ENCODE data around the gene CABCOCO1.

Gene CABCOCO1

GRCh38 chr10:61632057-61632670 lies 30.6 kb upstream of the CABCOCO1 start:
- Mint-ChIP-seq H3K36me3 (no peaks in the 10 kb centered on the region), H3K4me3 (no peak overlapping the region), H3K4me1 (no peaks in the 10 kb centered on the region), H3K27me3 (no peaks in the 10 kb centered on the region), H3K27ac (no peak overlapping the region), H3K9me3 (no peaks in the 10 kb centered on the region)
- ATAC-seq (replicated peaks) (no peak), DNase-seq (no peak)

- DNase-seq (no peak), ATAC-seq (replicated peaks) (no peak)
- Mint-ChIP-seq H3K27me3 (no peaks in the 10 kb centered on the region), H3K4me3 (no peak overlapping the region), H3K36me3 (no peaks in the 10 kb centered on the region), H3K9me3 (no peaks in the 10 kb centered on the region), H3K27ac (no peak overlapping the region), H3K4me1 (no peaks in the 10 kb centered on the region)
These were observed 29.1 kb upstream of the CABCOCO1 start for GRCh38 chr10:61633665-61634064.

GRCh38 chr10:61634746-61635145 lies 28.0 kb upstream of the CABCOCO1 start:
- Mint-ChIP-seq H3K27ac (no peak overlapping the region), H3K4me1 (no peaks in the 10 kb centered on the region), H3K9me3 (no peaks in the 10 kb centered on the region), H3K27me3 (peaks cover 0 to 2% of the 10 kb centered on the region in 2 donors), H3K36me3 (no peaks in the 10 kb centered on the region), H3K4me3 (no peak overlapping the region)
- DNase-seq: no peak
- no peak for ATAC-seq (replicated peaks)

- no peak overlapping the region for H3K4me3 Mint-ChIP-seq
- H3K27me3 Mint-ChIP-seq: peaks cover 0 to 6% of the 10 kb centered on the region in 2 donors
- DNase-seq (no peak), ATAC-seq (replicated peaks) (no peak)
- H3K9me3 Mint-ChIP-seq: no peaks in the 10 kb centered on the region
- H3K4me1 Mint-ChIP-seq: no peaks in the 10 kb centered on the region
- H3K27ac Mint-ChIP-seq: no peak overlapping the region
- no peaks in the 10 kb centered on the region for H3K36me3 Mint-ChIP-seq
These were observed 27.3 kb upstream of the CABCOCO1 start for GRCh38 chr10:61635471-61635870.

GRCh38 chr10:61635932-61636331 lies 26.8 kb upstream of the CABCOCO1 start:
- ATAC-seq (replicated peaks): no peak
- DNase-seq: no peak
- H3K9me3 Mint-ChIP-seq: no peaks in the 10 kb centered on the region
- H3K27me3 Mint-ChIP-seq: peaks cover 0 to 6% of the 10 kb centered on the region in 2 donors
- no peak overlapping the region for H3K4me3 Mint-ChIP-seq
- H3K4me1 Mint-ChIP-seq: no peaks in the 10 kb centered on the region
- H3K36me3 Mint-ChIP-seq: no peaks in the 10 kb centered on the region
- no peak overlapping the region for H3K27ac Mint-ChIP-seq

DNA sequence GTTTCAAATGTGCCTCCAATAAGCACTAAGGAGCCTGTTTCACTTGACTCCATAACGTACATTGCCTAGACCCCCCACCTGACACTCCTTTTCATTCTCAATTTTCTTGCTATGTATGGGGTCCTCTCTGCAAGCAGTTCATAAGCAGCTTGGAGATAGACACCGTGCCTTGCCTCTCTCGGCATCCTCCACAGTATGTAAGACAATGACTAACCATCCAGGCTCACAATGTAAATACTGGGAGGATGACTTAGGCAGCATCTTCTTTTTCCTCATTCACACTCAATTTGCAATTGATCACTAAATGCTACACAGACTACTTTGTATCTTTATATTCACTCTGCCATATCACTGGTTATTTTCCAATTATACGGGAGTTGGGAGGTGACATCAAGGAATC lies 22.8 kb upstream of the CABCOCO1 start:
- DNase-seq (no peak), ATAC-seq (replicated peaks) (no peak)
- Mint-ChIP-seq H3K27ac (no peak overlapping the region), H3K36me3 (no peaks in the 10 kb centered on the region), H3K4me1 (no peaks in the 10 kb centered on the region), H3K9me3 (no peaks in the 10 kb centered on the region), H3K4me3 (no peak overlapping the region), H3K27me3 (peaks cover 0 to 6% of the 10 kb centered on the region in 2 donors)

- no peaks in the 10 kb centered on the region for H3K9me3 Mint-ChIP-seq
- H3K27ac Mint-ChIP-seq: no peak overlapping the region
- no peak for DNase-seq
- H3K4me1 Mint-ChIP-seq: no peaks in the 10 kb centered on the region
- H3K4me3 Mint-ChIP-seq: no peak overlapping the region
- ATAC-seq (replicated peaks): no peak
- H3K36me3 Mint-ChIP-seq: no peaks in the 10 kb centered on the region
- peaks cover 0 to 6% of the 10 kb centered on the region in 2 donors for H3K27me3 Mint-ChIP-seq
These were observed 21.9 kb upstream of the CABCOCO1 start for GRCh38 chr10:61640856-61641255.

GRCh38 chr10:61642150-61642571 lies 20.6 kb upstream of the CABCOCO1 start:
- DNase-seq: no peak
- no peak for ATAC-seq (replicated peaks)
- no peaks in the 10 kb centered on the region for H3K9me3 Mint-ChIP-seq
- no peak overlapping the region for H3K27ac Mint-ChIP-seq
- no peaks in the 10 kb centered on the region for H3K36me3 Mint-ChIP-seq
- no peaks in the 10 kb centered on the region for H3K4me1 Mint-ChIP-seq
- H3K4me3 Mint-ChIP-seq: no peak overlapping the region
- H3K27me3 Mint-ChIP-seq: peaks cover 0 to 6% of the 10 kb centered on the region in 2 donors

- H3K27ac Mint-ChIP-seq: no peak overlapping the region
- no peak overlapping the region for H3K4me3 Mint-ChIP-seq
- H3K27me3 Mint-ChIP-seq: peaks cover 0 to 6% of the 10 kb centered on the region in 2 donors
- H3K4me1 Mint-ChIP-seq: no peaks in the 10 kb centered on the region
- no peaks in the 10 kb centered on the region for H3K36me3 Mint-ChIP-seq
- DNase-seq (no peak), ATAC-seq (replicated peaks) (no peak)
- no peaks in the 10 kb centered on the region for H3K9me3 Mint-ChIP-seq
These were observed 20.1 kb upstream of the CABCOCO1 start for GRCh38 chr10:61642676-61643075.

DNA sequence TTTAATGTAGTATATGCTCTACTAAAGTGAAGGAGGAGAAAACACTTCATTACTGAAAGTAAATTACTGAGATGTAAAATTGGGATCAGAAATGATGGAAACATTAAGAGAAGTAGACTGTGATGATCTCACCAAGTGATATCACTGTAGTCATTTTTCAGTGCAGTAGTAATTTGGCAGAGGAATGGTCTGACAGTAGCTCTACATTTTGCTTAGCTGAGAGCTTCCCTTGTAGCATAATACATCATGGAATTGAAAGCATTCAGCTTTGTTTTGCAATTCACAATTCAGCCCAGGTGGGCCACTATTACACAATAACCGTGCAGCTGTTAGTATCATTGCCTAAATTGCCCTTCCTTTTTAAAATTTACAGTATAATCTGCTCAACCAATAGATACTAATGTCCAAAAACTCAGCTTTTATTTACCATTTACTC lies 19.4 kb upstream of the CABCOCO1 start:
- no peaks in the 10 kb centered on the region for H3K36me3 Mint-ChIP-seq
- no peak overlapping the region for H3K27ac Mint-ChIP-seq
- H3K27me3 Mint-ChIP-seq: peaks cover 0 to 11% of the 10 kb centered on the region in 2 donors
- no peaks in the 10 kb centered on the region for H3K4me1 Mint-ChIP-seq
- H3K9me3 Mint-ChIP-seq: no peaks in the 10 kb centered on the region
- DNase-seq (no peak), ATAC-seq (replicated peaks) (no peak)
- H3K4me3 Mint-ChIP-seq: no peak overlapping the region

- H3K27me3 Mint-ChIP-seq: peaks cover 12 to 13% of the 10 kb centered on the region in 2 donors
- no peak overlapping the region for H3K4me3 Mint-ChIP-seq
- no peak for ATAC-seq (replicated peaks)
- H3K9me3 Mint-ChIP-seq: peaks cover 0 to 4% of the 10 kb centered on the region in 2 donors
- H3K4me1 Mint-ChIP-seq: no peaks in the 10 kb centered on the region
- no peak for DNase-seq
- H3K36me3 Mint-ChIP-seq: peaks cover 0 to 3% of the 10 kb centered on the region in 2 donors
- H3K27ac Mint-ChIP-seq: no peak overlapping the region
These were observed 9.0 kb upstream of the CABCOCO1 start for GRCh38 chr10:61653699-61654098.

DNA sequence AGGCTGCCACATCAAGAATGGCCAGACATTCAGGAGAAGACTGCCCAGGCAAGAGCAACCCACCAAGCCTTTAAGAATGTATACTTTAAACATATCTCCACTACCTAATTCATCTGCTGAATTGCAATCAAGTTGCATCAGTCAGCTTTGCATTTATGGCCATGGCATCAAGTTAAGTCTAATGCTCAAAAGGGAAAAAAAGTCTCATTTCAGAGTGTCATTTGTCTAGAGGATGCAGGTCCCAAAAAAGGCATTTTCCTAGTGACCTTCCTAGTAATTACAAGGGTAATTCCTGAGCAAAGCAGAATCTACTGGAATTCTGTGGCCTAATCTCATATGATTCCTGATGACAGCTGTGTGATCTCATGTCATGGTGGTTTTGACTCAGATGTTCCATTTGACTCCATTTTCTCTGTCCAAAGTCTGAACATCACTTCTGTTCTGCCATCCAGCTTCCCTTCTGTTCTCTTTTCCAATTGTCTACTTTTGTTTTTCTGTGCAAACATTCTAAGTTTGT lies 7.3 kb upstream of the CABCOCO1 start:
- Mint-ChIP-seq H3K36me3 (peaks cover 0 to 3% of the 10 kb centered on the region in 2 donors), H3K27me3 (peaks cover 13 to 18% of the 10 kb centered on the region in 2 donors), H3K27ac (no peak overlapping the region), H3K4me3 (no peak overlapping the region), H3K9me3 (peaks cover 0 to 4% of the 10 kb centered on the region in 2 donors), H3K4me1 (no peaks in the 10 kb centered on the region)
- DNase-seq (no peak), ATAC-seq (replicated peaks) (no peak)

DNA sequence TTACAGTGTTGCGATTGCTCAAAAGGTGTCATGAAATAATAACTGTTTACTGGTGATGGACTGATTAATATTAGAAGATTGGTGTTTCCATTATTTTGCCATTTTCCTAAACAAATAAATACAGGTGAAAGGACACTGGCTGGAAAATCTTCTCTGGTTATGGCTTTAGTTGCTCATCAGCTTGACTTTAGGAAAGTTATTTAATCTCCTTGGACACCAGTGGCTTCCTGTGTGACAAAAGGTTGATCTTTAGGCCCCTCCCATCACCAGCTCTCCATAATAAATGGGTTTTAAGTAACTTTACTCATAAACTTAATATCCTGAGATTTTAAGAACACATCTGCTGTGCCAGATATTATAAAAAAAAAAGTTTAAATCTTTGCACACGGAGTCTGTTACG lies 737 bp downstream of the CABCOCO1 start:
- Mint-ChIP-seq H3K4me3 (peak overlapping the region; percentile 32 to 55), H3K4me1 (no peaks in the 10 kb centered on the region), H3K27ac (no peak overlapping the region), H3K36me3 (no peaks in the 10 kb centered on the region), H3K27me3 (peaks cover 25 to 26% of the 10 kb centered on the region in 2 donors), H3K9me3 (no peaks in the 10 kb centered on the region)
- DNase-seq (no peak), ATAC-seq (replicated peaks) (no peak)

- DNase-seq: no peak
- Mint-ChIP-seq H3K36me3 (no peaks in the 10 kb centered on the region), H3K27me3 (peaks cover 19 to 26% of the 10 kb centered on the region in 2 donors), H3K4me1 (no peaks in the 10 kb centered on the region), H3K9me3 (no peaks in the 10 kb centered on the region), H3K27ac (no peak overlapping the region), H3K4me3 (no peak overlapping the region)
- no peak for ATAC-seq (replicated peaks)
These were observed 2.3 kb downstream of the CABCOCO1 start for GRCh38 chr10:61664985-61665384.

- no peaks in the 10 kb centered on the region for H3K4me1 Mint-ChIP-seq
These were observed 6.5 kb downstream of the CABCOCO1 start for GRCh38 chr10:61669161-61669725.

More at GRCh38 chr10:61669161-61669725, 6.5 kb downstream of the CABCOCO1 start:
- no peaks in the 10 kb centered on the region for H3K36me3 Mint-ChIP-seq
- no peak overlapping the region for H3K27ac Mint-ChIP-seq
- DNase-seq: no peak
- no peaks in the 10 kb centered on the region for H3K9me3 Mint-ChIP-seq
- peaks cover 9 to 10% of the 10 kb centered on the region in 2 donors for H3K27me3 Mint-ChIP-seq
- no peak for ATAC-seq (replicated peaks)
- no peak overlapping the region for H3K4me3 Mint-ChIP-seq
